NCI-H1092 (cell line): ENCODE results near the gene HOMER2.
"Not testable (repeated sequence)": the region's sequence is repeated elsewhere in the genome, so short reads cannot be mapped to it uniquely, and the experiment has no call there.

ENCODE experiments used
- DNase-seq: peaks from one replicate; lab custom pipeline; 2025; lab: John Stamatoyannopoulos, UW

Gene HOMER2

DNA sequence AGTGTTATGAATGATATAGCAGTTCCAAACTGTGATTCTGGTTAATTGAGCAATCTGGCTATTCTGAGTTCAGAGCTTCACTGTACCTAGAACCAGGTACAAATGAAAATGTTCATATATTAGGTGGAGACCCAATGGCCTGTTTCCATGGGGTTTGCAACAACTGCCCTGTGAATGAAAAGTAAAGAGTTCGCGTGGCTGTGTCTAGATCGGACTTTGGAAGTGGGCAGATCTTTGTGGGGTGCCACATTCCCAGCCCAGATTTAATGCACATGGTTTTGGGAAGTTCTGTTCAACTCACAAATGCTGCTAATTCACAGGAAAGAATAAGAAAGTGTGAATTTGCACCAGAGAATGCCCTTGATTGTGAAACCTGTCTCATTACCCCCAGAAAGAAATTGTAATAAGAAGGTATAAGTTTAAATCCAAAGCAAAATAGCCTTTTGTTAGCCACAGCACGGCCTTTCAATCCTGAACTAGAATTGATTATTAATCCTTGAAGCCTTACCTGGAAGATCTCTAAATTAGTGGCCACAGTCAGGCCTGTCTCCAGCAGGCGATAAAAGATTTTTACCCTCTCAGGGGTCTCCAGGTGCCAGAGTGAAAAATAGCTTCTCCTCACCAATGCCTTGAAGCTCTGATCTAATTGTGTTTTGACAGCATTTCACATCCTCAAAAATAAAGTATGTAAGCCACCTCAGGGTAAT, 120.5 kb downstream of the HOMER2 start:
- DNase-seq = no peak

DNA sequence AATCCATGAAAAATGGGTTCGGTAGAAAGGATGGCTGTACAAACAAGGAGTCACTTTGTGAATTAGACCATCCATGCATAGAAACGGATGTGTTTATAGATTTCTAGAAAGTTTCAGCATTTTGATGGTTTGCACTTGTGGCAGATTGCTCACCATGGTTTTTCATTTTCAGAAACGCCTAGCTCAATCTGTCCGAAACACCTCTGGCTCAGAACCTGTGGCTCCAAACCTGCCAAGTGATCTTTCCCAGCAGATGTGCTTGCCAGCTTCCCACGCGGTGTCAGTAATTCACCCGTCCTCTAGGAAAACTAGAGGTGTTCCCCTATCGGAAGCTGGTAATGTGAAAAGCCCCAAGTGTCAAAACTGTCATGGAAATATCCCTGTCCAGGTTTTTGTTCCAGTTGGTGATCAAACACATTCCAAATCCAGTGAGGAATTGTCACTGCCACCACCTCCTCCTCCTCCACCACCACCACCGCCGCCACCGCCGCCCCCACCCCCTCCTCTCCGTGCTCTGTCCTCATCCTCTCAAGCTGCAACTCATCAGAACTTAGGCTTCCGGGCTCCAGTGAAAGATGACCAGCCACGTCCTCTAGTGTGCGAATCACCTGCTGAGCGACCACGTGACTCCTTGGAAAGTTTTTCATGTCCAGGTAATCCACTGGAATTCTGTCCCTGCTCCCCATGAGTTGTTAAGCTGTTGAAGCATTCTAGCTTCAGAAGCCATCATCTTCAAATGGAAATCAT, 121.9 kb downstream of the HOMER2 start:
- DNase-seq = no peak

DNA sequence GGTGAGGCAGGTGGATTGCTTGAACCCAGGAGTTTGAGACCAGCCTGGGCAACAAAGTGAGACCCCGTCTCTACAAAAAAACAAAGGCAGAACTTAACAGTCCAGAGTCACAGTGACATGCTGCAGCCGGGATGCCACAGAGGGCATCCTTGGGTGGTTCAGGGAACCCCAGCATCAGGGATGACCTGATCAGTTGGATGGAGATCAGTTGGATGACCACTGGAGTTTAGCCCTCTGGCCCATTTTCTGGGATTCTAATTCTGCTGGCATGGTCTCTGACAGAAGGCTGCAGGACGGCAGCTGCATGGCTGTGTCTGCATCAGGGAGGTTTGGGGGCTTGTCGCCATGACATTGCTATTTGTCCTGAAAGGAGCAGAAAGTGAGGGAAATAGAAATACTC, 123.3 kb downstream of the HOMER2 start:
- DNase-seq = no peak

DNA sequence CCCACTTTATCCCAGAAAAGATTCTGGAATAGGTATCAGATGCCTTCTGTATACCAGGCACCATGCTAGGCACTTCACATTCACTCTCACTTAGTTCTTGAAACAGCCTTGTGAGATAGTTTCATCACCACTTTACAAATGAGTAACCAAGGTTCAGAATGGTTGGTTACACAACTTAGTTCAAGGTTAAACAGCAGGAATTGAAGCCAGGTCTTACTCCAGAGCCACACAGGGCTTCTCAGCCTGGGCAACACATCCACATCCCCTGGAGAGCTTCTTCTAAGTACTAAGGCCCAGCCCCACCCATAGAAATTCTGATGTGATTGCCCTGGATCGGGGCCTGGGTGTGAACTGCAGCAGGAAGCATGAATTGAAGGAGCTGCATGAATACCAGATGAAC, 124.4 kb downstream of the HOMER2 start:
- no peak for DNase-seq

GRCh38 chr15:82823049-82823448, 129.5 kb downstream of the HOMER2 start:
- DNase-seq = no peak

GRCh38 chr15:82821851-82822250, 130.7 kb downstream of the HOMER2 start:
- not testable (repeated sequence) for DNase-seq

DNA sequence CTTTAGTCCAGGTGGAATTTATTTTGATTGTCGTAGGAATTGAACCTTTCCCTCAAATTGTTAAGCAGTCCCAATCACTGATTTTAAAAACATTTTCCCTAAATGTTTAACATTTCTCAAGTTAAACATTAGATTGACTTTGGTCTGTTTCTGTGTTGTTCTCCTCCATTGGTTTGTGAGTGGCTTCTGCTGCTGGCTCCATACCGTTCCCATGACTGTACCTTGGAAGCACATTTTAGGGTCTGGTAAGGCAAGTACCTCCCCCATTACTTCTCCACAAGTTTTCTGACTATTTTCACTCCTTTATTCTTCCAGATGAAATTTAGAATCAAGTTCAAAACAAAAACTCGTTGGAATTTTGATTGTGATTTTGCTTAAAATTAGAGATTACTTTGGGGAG, 131.1 kb downstream of the HOMER2 start:
- DNase-seq = not testable (repeated sequence)

- DNase-seq = no peak
Measured at GRCh38 chr15:82820128-82820527, 132.4 kb downstream of the HOMER2 start.

GRCh38 chr15:82812994-82813393, 139.5 kb downstream of the HOMER2 start:
- no peak for DNase-seq

- no peak for DNase-seq
Measured at GRCh38 chr15:82810890-82811426, 141.6 kb downstream of the HOMER2 start.

GRCh38 chr15:82810061-82810889, 142.2 kb downstream of the HOMER2 start:
- DNase-seq = no peak

DNA sequence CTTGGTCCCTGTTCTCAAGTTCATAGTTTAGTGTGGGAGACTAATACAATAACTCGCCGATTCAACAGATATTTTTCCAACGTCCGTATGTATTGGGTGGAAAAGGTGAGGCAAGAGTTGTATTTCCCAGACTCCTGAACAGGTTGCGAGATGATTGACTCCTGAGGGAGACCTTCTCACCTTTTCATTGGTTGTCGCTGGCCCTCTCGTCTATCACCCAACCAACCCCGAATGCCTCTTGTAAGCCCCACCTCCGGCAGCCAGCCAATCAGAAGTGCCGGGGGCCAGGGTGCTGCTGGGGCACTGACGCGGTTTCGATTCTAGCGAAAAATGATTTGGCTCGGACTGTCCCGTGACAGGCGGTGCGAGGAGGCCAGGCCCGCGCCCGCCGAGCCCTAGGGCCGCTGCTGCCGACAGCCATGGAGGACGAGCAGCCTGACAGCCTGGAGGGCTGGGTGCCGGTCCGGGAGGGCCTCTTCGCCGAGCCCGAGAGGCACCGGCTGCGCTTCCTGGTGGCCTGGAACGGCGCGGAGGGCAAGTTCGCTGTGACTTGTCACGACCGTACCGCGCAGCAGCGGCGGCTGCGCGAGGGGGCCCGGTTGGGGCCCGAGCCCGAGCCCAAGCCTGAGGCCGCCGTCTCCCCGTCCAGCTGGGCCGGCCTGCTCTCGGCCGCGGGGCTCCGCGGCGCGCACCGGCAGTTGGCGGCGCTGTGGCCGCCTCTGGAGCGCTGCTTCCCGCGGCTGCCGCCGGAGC, 143.0 kb downstream of the HOMER2 start, which contains the start of gene WHAMM:
WHAMM (plus strand) TSS at position 321 of the 753 bp plus-strand sequence; CDS start at position 420, 99 bp downstream.
- peak; percentile 93 for DNase-seq

GRCh38 chr15:82808634-82809041, 143.9 kb downstream of the HOMER2 start:
- no peak for DNase-seq

- DNase-seq = no peak
Measured at GRCh38 chr15:82807920-82808633, 144.4 kb downstream of the HOMER2 start.

DNA sequence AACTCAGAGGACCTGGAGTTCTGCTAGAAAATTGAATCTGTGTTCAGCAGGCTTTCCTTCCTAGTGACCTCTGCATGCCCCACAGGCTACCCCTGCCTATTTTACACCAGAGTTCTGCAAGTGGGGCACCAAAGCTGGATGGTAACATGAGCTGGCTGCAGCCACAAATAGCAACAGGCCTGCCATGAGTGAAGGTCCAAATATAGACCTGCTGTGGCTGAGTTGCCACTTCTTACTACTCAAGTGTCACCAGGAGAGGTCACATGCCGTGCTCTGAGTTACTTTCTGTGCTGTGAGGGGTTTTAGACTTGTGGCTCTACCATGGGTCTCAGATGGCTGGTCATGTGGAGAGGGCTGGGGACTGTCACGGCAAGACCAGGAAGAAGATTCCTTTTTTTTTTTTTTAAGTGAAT, 146.5 kb downstream of the HOMER2 start, which contains the start of gene FSD2:
FSD2 (minus strand) TSS at position 76 of the 413 bp plus-strand sequence. CDS start 18,679 bp downstream, outside the sequence.
- no peak for DNase-seq

DNA sequence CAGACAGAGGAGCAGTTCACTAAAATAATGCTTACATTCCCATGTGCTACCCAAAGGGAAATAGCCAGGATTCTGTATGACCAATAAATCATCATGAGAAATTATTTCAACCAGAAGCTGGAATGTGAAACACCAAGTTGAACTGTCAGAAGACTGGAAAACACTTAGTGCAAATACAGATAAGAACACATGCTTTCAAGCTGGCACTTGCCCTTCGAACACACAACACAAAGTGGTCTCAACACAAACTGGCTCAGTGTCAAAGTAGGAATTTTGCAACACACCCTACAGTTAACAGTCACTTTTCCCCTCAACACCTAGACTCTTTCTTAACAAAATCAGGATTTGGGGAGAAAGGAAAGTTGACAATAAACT, 148.0 kb downstream of the HOMER2 start:
- no peak for DNase-seq

DNA sequence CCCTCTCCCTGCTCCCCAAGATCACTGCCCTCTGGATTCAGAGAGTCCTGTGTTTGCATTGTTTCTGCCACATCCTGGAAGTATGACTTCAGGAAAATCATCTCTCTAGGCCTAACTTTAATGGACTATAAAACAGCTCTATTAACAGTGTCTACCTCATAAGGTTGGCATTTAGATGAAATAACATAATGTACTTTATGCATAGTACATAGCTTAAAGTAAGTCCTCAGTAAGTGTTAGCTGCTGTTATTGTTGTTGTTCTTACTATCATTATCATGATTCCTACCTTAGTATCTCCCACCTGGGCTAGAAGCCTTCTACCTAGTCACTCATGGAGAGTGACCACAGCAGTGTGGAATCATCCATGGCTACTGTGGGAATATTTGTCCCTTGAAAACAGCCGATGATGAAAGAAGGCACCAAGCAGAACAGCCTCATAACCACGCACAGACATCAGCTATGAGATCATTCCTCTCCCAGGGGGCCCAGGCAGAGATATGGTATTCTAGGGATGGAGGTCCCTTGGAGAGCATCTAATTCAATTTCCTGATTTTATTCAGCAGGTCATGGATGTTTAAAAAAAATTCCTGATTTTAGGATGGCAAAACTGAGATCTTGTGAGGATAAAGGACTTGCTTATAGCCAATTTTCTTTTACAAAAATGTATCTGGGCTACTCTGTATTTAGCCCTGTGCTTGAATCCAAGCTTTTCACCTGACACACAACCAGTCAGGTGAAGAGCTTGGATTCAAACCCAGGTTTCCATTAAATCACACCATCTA, 148.5 kb downstream of the HOMER2 start:
- DNase-seq = no peak

DNA sequence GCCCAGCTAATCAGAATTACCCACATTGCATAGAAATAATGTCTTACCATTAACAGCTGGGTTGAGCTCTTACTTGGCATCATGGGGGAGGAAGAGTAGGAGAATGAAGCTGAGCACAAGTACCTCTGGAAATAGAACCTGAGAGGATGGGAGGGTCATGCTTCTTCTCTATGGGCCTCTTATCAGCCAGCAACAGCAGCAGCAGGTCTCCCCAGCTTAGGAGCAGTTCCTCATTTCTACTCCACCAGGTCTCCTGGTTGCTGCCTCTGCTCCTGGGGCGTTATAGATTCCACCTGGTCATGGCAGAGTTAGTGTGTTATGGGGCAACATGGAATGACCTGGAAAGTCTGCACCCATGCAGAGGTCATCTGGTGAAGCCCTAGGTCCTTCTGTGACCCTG, 150.0 kb downstream of the HOMER2 start:
- no peak for DNase-seq

- DNase-seq = no peak
Measured at GRCh38 chr15:82799183-82799841, 153.2 kb downstream of the HOMER2 start.
